ENCODE results near the gene SYNE1.
A peak's percentile ranks its signal among the peaks of the same experiment; 100 is the strongest.
"Not testable (repeated sequence)": the region's sequence is repeated elsewhere in the genome, so short reads cannot be mapped to it uniquely, and the experiment has no call there.

SYNE1 gene

DNA sequence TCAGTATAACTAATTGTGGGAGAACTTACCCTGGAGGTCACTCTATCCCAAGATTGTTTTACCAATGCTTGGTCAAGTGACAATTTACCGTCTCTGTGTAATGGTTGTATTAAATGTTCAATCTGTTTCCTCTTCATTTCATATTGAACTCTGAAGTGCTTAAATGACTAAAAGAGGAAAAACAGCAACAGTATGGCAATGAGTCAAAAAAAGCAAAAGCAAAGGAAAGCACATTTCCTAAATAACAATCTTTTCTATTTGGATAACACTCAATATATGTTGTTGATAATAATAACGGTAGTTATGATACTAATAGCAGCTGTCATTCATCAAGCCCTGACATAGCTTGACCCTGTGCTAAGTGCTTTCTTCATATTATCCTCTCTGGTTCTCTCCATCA is 152.4 kb downstream of the SYNE1 start:
- no peak for DNase-seq

GRCh38 chr6:152482289-152482688 is 154.9 kb downstream of the SYNE1 start:
- DNase-seq = no peak

DNA sequence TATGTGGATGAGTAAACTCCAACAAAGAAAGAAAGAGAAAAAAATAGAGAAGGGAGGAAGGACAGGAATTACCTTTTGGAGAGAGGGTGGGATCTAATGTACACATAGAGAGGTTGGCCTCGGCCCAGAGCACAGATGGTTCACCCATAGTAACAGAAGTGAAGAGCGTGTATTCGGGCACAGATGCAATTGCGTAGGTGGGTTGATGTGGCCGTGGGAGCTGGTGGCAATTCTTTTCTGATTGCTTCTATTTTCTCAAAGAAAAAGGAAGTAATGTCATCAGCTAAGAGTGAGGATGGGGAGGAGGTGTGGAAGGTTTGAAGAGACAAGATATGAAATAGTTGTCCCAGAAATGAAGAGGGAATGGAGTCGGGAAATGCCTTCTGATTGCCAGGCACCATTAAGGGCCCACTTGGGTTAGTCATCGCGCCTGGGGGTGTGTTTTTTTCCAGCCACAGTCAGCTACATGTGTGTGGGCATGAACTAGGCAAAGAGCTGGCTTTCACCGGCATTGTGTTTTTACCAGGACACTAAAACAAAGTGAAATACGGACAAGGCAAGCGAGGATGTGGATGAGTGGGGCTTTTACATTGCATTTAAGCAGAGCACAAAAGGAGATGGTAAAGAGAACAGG is 158.7 kb downstream of the SYNE1 start:
- no peak for DNase-seq

- DNase-seq = no peak
Measured at GRCh38 chr6:152474354-152474753, 162.8 kb downstream of the SYNE1 start.

- DNase-seq = no peak
Measured at GRCh38 chr6:152472325-152472724, 164.8 kb downstream of the SYNE1 start.

- DNase-seq = no peak
Measured at GRCh38 chr6:152471456-152472265, 165.5 kb downstream of the SYNE1 start.

GRCh38 chr6:152463164-152463563 is 174.0 kb downstream of the SYNE1 start:
- DNase-seq = no peak

DNA sequence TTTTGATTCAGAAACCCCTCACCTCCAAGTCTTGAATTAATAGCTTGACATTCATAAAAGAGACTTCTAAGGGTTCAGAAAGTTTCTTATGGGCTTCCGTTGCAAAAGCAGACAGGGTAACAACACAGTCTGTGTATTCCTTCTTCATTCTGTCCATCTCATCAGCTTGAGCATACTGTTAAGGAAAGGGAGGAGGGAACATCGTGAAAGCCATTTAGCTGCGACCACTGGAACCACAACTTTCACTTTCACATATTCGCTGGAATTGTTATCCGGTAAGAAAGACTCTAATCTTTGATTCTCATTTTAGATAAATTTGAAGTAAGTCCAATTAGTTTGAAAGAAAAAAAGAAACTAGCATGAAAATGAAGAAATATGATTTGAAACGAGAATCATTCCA is 174.4 kb downstream of the SYNE1 start:
- peak in 2 of 3 donors; percentile 5 to 10 for DNase-seq

- DNase-seq = peak in 2 of 3 donors; percentile 1 to 24
Measured at GRCh38 chr6:152461556-152461955, 175.6 kb downstream of the SYNE1 start.

DNA sequence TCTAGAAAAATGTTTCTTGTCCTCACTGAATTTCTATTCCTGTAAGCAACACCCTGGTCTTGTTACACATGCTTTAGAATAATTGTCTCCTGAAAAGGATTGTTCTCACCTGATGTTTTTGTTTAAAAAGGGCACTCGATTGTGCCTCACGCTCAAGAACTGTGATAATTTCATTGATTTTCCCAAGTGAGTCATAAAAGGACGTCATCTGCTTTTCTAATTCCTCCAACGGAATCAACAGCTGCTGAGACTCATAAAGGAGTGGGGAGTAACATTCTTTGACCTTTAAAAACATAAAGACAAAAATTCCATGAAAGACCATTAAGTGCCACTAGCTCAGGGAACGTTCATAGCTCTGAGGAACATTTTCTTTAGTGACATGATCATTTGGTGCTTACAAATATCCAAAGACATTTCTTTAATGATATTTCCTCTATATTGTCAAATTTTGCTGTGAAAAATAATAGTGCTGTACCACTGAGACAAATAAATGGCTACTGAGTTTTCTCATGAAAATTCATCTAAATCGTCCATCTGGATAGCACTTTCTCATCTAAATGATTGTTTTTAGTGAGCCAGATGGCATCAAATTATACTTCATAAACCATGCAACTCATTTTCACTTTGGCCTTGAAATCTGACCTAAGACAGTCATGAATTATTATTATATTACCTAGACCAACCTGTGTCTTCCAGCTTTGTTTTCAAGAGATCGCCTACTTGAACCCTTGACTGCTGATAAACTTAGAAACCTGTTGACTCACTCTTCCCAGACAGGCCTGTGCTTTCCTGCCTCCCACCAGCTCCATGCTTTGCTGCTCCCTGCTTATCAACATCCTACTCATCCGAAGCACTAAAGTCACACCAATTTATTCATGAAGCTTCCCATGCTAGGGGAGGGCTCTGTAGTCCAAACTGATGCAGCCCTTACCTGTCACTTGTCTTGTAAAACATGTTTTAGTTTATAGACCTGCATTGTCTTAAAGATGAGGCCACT is 178.2 kb downstream of the SYNE1 start:
- DNase-seq = no peak

DNA sequence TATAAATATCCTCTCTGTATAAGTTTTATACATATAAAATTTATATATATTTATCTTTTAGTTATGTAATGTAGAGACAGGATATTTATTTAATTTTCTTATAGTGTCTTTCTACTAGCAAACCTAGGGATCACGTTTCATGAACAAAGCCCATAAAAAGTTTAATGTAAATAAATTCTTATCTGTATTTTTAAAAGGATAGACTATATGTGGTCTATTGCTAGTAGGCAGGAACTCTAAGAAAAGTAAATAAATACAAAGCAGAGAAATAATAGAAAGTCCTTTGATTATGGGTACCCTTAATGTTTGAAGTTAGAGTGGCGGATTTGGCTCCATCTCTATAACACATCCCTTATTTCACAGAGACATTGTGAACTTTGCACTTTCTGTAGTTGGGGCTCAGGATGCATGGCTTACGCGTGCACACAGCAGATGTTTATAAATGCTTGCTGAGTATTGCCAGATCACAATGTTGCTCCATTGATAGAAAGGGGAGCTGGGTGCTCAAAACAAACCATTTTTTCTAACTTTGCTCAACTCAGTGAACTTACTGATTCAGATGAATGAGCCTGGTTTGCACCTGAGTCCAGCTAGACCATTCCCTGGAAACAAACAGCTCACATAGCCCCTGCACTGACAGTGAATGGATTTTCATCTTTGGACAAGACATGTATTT is 179.1 kb downstream of the SYNE1 start:
- DNase-seq = no peak

DNA sequence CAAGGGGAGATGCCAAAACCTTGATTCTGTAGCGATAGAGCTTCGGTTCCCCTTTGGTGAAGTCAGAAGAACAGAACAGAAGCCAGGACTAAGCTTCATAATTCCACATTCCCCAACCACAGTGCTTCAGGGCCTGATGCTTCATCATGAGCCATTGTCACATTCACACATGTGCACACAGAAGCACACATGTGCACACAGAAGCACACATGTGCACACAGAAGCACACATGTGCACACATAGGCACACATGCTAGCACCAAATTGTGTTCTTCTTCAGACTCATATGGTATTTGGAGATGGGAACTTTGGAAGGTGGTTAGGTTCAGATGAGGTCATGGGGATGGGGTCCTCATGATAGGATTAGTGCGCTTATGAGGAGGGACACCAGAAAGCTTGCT is 183.2 kb downstream of the SYNE1 start:
- no peak for DNase-seq

DNA sequence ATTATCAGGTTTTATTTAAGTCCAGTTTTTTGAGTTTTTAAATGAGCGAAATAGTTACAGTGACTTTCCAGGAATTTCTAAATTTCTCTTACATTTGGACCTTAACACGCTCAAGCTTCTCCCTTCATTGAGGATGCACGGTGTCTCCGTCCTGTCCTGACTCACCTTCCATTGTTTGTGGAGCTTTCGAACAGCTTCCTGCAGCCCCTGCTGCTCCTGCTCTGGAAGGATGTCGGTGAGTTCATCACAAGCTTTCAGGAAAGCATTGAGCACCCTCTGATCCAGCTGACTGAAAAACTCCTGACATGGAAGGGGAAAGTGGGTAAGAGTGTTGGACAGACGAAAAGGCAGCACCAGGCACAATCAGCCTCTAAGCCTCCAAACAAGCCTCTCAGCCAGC is 183.7 kb downstream of the SYNE1 start:
- DNase-seq = no peak

GRCh38 chr6:152452639-152453038 is 184.5 kb downstream of the SYNE1 start:
- DNase-seq = no peak

GRCh38 chr6:152450519-152450918 is 186.6 kb downstream of the SYNE1 start:
- no peak for DNase-seq

DNA sequence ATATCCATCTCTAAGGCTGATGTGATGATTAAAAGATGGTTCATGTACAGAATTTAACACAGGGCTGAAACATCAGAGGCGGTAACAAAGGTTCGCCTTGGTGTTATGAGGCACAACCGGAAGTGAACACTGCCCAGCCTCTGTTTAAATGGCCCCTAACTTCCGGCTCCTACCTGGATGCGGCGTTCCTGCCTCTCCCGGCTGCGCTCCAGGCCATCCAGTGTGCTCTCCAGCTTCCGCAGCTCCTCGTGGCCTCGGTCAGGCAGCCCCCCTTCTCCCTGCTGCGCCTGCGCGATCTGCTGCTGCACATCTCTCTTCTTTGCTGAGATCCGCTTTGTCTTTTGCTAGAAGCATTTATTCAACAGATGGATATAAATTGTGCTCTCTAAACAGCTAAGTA is 195.3 kb downstream of the SYNE1 start:
- no peak for DNase-seq

DNA sequence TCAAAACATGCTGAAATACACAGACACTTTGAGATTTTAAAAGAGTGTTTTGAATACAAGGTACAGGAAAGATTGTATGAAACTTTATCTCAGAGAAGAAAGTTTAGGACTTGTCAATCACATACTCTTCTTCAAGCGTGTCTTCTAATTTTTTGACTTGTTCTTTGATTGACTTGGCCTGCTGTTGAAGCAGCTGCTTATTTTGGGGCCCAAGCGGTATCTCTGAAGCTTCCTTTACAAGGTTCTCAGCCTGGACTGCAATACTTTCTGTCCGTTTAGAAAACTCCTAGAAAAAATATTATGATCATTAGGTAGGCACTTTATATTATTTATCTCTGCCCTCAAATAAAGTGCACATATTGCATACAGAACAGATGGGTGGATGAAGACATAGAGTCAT is 201.3 kb downstream of the SYNE1 start:
- no peak for DNase-seq

DNA sequence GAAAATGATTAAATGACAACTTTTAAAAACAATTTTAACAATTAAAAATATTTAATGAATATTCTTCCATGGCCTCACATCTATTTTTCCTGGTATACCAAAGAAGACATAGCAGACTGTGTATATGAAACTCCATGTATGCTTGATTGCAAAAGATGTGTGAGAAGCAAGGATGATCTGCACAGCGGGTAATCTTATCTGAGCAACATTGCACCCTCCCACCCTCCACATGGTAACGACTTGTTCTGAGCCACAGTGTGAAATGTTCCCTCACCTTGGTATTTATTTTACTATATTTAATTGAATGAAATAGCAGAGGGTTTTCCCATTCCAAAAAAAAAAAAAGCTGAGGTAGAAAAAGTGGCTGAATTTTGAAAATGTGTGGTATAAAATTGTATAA is 204.4 kb downstream of the SYNE1 start:
- no peak for DNase-seq

DNA sequence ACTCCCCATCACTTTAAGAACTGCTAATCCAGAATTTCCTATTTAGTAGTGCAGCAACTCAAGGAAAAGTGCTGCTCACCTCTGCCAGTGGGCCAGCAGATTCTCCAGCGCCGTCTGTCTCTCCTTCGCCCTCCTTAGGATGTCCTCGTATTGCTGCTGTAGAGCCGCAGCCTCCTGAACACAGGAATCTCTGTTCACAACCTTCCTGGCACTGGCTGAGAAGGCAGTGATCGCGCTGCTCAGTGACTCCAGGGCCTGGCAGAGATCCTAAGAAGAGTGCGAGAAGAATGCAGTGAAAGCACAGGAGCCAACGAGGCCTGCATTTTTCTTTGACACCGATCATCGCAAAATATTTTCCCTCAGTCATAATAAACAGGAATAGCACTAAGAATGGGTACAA is 209.0 kb downstream of the SYNE1 start:
- no peak for DNase-seq

GRCh38 chr6:152426276-152426675 is 210.9 kb downstream of the SYNE1 start:
- DNase-seq = no peak

DNA sequence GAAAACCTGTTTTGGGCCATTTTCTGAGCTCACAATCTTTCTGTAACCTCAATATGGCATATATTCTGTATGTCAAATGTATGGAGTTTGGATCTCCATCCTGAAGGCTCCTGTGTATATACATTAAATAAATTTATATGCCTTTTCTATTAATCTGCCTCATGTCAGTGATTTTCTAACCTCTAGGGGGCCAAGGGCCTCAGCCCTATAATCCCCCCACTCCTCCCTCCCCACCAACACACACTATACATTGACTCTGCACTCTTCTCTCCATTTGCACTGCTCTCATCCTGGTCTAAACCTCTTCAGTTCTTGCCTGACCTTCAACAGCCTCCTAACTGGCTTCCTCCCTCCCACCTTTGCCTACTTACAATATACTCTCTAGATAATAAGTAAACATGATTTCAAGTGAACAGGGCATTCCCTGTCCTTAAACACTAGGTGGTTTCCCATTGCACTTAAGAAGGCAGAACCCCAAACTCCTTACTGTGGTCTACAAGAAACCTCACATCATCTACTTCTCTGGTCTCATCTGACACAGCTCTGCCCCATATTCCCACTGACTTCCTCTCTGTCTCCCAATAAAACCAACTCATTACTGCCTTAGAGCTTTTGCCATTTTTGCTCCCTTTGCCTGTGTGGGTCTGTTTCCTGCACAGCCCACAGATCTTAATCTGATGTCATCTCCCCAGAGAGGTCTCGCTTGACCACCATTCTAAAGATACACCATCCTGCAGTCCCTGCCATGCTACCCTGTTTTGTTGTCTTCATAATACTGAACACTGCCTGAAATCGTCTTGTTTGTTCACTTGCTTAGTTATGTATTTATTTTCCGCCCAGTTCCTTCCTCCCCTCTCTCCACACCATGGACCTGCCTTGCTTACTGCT is 213.7 kb downstream of the SYNE1 start:
- no peak for DNase-seq

DNA sequence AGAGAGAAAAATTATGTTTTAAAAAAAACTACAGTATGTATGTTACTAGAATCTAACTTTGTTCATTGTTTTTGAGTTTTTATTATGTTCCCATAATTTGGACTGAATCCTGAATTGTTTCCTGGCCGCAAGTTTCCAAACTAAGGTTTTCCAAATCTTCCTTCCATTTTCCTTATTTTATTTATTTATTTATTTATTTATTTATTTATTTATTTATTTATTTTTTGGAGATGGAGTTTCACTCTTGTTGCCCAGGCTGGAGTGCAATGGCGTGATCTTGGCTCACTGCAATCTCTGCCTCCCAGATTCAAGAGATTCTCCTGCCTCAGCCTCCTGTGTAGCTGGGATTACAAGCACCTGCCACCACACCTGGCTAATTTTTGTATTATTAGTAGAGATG is 215.7 kb downstream of the SYNE1 start:
- DNase-seq = not testable (repeated sequence)
